T-helper 1 cell (primary cell): ENCODE results near the gene CYCS.

Source experiments
- DNase-seq, 5 donors: peaks; one replicate each; pipeline ENCODE4 v3.0.0-alpha.2; 2012 to 2020
- total RNA-seq, 4 donors: gene quantifications; one replicate each; lab custom pipeline; 2026; lab: John Stamatoyannopoulos, UW

CYCS gene
- 272 to 413 (median 380) reads per million in 4 donors for total RNA-seq

GRCh38 chr7:25125137-25125946, at the start of gene CYCS:
TSS of gene CYCS (minus strand) at chr7:25125260. CDS start at chr7:25124119, 1,141 bp downstream.
- peak; percentile 99 to 100 (median 99) for DNase-seq

DNA sequence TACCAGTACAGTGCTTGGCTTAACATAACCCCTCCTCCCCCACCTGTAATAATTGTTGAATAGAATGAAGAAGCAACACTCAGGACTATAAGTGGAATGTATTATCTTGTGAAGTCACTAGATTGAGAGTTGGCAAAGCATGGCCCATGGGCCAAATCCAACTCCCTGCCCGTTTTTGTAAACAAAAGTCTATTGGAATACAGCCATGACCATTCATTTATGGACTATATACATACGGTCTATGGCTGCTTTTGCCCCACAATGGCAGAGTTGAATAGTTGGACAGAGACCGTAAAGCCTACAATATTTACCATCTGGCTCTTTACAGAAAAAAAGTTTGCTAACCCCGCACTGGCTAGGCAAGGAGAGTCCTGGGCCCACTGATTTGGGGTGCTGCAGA, 48.1 kb upstream of the CYCS start:
- no peak for DNase-seq

- DNase-seq, result no peak
Measured at GRCh38 chr7:25171516-25171915, 46.5 kb upstream of the CYCS start.

- DNase-seq, result no peak
Measured at GRCh38 chr7:25171071-25171470, 46.0 kb upstream of the CYCS start.

- DNase-seq, result no peak
Measured at GRCh38 chr7:25169683-25170082, 44.6 kb upstream of the CYCS start.

- DNase-seq, result no peak
Measured at GRCh38 chr7:25168145-25168544, 43.1 kb upstream of the CYCS start.

DNA sequence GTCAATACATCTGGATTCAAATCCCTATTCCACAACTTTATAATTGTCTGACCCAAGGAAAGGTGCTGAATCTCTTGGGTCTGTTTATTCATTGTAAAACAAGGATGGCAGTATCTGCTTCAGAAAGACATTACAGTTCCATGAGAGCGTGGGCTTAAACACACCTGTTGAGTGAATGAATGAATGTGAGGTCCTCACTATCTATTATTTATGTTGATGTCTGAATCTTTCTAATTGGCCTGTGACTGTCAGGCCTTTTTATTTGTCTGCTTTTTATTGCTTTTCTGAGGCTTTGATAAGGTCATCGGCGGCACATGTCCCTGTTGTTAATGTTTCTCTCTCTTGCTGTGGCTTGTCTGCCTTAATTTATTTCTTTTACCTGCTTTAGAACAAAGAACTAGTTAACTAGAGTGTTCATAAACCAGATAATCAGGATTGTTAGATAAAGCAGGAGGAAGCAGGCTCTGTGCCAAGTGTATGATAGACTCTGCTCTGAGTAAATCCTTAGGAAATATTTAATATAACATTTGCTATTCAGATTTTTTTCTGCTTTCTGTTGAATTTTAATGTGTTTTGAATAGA, 42.3 kb upstream of the CYCS start:
- no peak for DNase-seq

DNA sequence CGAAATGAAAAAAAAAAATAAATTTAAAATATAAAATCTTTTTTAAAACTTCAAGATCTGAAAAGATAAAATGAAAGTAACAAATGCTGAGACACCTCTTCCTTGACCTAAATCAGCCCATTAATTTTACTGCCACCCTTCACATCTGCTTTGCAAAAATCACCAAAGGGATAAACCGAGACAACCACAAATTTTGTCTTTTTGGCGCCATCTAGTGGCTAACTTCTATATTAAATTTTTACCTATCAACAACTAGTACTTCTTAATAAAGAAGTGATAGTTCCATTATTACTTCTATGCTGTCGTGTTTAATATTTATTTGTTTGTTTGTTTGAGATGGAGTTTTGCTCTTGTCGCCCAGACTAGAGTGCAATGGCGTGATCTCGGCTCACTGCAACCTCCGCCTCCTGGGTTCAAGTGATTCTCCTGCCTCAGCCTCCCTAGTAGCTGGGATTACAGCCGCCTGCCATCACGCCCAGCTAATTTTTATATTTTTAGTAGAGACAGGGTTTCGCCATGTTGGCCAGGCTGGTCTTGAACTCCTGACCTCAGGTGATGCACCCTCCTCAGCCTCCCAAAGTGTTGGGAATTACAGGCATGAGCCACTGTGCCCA, 35.0 kb upstream of the CYCS start:
- peak in 3 of 5 donors; percentile 16 to 44 (median 17) for DNase-seq

- DNase-seq, result no peak
Measured at GRCh38 chr7:25158966-25159365, 33.9 kb upstream of the CYCS start.

GRCh38 chr7:25151773-25152172, 26.7 kb upstream of the CYCS start:
- no peak for DNase-seq

DNA sequence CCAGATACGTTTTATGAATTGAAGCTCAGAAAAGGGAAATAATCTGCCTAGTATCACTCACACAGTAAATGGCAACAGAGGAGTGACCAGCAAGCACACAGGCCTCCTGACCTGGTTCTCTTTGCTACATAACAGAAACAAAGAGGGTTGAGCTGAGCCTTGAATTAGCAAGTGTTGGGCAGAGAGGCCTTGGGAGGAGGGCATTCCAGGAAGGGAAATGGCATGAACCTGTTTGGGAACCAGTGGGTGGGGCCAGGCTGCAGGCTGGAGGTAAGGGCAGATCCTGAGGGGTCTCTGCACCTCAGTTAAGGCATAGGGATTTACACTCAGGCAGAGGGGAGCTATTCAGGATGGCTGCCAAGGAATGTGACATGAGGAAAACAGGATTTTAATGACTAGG, 24.8 kb upstream of the CYCS start:
- DNase-seq, result no peak

DNA sequence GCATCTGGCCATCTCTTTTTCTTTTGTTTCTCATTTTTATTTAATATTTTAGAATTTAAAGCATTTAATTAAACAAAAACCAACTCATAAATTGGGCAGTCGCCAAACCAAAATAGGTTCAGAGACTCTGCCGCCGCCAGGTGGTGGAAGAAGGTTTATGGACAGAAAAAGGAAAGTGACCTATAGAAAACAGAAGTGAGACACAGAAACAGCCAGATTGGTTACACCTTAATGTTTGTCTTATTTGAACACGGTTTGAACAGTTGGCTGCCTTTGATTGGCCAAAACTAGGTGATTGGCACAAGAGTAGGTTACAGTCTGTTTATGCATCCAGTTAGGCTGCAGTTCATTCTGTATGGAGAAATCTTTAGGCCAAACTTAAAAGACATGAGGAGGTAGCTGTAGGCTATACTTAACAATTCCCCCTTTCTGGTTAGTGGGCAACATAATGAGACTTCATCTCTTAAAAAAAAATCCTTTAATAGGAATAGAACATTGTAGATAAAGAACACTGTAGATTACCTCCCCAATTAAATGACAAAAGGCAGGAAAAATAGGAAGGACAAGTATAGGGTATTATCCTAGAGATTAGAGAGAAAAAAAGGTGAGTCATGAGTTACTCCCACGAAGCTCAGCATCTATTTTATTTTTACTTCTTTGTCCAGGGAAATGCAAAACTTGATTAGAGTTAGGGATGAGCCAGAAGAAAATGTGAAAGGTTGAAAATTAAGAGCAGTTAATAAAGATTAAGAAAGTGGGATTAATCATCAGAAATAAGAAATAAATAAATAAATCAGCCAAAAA, 23.9 kb upstream of the CYCS start:
- no peak for DNase-seq

DNA sequence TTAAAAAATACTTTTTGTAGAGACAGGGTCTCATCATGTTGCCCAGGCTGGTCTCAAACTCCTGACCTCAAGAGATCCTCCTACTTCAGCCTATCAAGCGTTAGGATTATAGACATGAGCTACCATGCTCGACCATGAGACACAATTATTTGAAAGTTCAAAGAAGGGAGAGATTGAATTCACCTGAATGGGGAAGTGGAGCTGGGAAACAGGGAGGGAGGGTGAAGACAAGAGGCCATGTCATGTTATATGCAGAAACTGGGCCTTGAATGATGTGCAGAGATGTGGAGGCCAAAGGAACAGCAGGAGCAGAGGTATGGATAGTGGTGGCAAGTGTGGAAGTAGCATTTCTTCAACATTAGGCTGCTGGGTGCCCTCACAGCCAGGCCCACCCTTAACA, 18.7 kb upstream of the CYCS start:
- no peak for DNase-seq

GRCh38 chr7:25139536-25139935, 14.5 kb upstream of the CYCS start:
- DNase-seq, result no peak

GRCh38 chr7:25134358-25135010, 9.4 kb upstream of the CYCS start:
- DNase-seq, result no peak

- no peak for DNase-seq
Measured at GRCh38 chr7:25132430-25132829, 7.4 kb upstream of the CYCS start.

DNA sequence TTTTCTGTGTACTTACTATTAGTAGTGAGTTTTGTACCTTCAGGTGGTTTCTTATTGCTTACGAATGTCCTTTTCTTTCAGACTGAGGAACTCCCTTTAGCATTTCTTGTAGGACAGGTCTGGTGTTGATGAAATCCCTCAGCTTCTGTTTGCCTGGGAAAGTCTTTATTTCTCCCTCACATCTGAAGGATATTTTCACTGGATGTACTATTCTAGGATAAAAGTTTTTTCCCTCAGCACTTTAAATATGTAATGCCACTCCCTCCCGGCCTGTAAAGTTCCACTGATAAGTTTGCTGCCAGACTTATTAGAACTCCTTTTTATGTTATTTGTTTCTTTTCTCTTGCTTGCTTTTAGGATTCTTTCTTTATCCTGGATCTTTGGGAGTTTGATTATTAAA, 1.7 kb upstream of the CYCS start:
- no peak for DNase-seq

DNA sequence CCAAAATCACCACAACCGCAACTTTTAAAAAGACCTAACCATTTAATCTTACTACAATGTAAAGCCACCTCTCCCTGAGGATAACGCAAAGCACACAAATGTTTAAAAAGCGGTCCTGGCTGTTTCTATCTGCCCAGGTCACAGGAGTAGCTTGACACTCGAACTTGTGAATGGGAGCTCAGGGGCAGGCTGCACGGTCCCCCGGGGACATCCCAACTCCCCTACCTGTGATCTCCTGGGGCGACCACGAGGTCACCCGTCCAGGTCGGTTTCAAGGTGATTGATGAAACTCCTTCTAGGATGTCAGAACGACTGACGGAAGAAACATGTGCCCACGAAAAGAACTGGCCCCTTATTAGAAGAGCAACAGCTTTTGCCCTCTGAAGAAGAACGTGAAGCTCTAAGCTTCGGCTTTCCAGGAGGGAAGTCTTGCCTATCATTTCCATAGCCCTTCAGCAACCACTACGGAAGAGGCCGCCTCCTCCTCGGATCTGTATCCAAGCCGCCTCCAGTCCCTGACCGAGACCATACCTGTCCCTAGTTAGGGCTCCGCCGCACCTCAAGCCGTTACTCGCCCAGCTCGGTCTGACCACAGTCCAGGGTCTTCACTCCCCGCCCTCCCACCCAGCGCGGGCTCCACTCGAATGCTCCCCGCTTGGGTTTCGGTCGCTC, 459 bp downstream of the CYCS start:
- peak in 2 of 5 donors; percentile 4 to 13 for DNase-seq

GRCh38 chr7:25122373-25122772, 2.7 kb downstream of the CYCS start:
- no peak for DNase-seq

DNA sequence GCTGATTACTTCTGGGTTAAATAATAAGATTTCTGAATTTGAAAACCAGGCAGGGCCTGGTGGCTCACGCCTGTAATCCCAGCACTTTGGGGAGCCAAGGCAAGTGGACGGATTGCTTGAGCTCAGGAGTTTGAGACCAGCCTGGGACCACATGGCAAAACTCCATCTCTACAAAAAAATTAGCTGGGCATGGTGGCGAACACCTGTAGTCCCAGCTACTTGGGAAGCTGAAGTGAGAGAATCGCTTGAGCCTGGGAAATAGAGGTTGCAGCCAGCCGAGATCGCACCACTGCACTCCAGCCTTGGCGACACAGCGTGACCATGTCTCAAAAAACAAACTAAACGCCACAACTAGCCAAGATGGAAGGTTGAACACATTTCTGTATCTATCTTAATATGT, 3.5 kb downstream of the CYCS start:
- DNase-seq, result no peak

- DNase-seq, result no peak
Measured at GRCh38 chr7:25119102-25119501, 6.0 kb downstream of the CYCS start.
